GM21381 (cell line): ENCODE results near the gene DCST1.

Experiments used
- ATAC-seq: cut with Tn5 transposase; IDR thresholded peaks from one replicate; pipeline ENCODE4 v1.9.1; 2021; ENCODE audit warnings: mild to moderate bottlenecking, moderate library complexity; ENCODE audit not compliant: unreplicated experiment

DCST1 gene

GRCh38 chr1:155001425-155001674 lies 32.3 kb upstream of the DCST1 start:
- ATAC-seq, result no peak

- ATAC-seq, result peak; percentile 49
These were observed 31.8 kb upstream of the DCST1 start for GRCh38 chr1:155001675-155002463.

- ATAC-seq, result no peak
These were observed 31.0 kb upstream of the DCST1 start, which contains the start of gene ZBTB7B for GRCh38 chr1:155002464-155003226. Gene ZBTB7B, plus strand, starts transcription at chr1:155002802. Its CDS starts 11,859 bp downstream, at chr1:155014661.

GRCh38 chr1:155003227-155003765 lies 30.3 kb upstream of the DCST1 start:
- ATAC-seq, result no peak

GRCh38 chr1:155003766-155004351 lies 29.8 kb upstream of the DCST1 start:
- ATAC-seq, result no peak

- no peak for ATAC-seq
These were observed 29.1 kb upstream of the DCST1 start for GRCh38 chr1:155004352-155005075.

GRCh38 chr1:155005076-155006011 lies 28.3 kb upstream of the DCST1 start:
- ATAC-seq, result no peak

- no peak for ATAC-seq
These were observed 27.0 kb upstream of the DCST1 start for GRCh38 chr1:155006601-155007101.

- ATAC-seq, result no peak
These were observed 26.3 kb upstream of the DCST1 start for GRCh38 chr1:155007251-155007828.

GRCh38 chr1:155008015-155008941 lies 25.3 kb upstream of the DCST1 start:
- ATAC-seq, result no peak

- no peak for ATAC-seq
These were observed 24.4 kb upstream of the DCST1 start for GRCh38 chr1:155009221-155009711.

- no peak for ATAC-seq
These were observed 23.9 kb upstream of the DCST1 start for GRCh38 chr1:155009742-155010141.

GRCh38 chr1:155010211-155010918 lies 23.3 kb upstream of the DCST1 start:
- ATAC-seq, result no peak

- no peak for ATAC-seq
These were observed 22.6 kb upstream of the DCST1 start for GRCh38 chr1:155011004-155011416.

- no peak for ATAC-seq
These were observed 22.1 kb upstream of the DCST1 start for GRCh38 chr1:155011437-155012025.

- no peak for ATAC-seq
These were observed 21.5 kb upstream of the DCST1 start for GRCh38 chr1:155012026-155012546.
